HG03469 (cell line): ENCODE results near the gene FAM199X.

Source experiments
- ATAC-seq: cut with Tn5 transposase; IDR thresholded peaks from one replicate; pipeline ENCODE4 v1.9.1; 2021; ENCODE audit warnings: mild to moderate bottlenecking, moderate library complexity, moderate number of reproducible peaks; ENCODE audit not compliant: unreplicated experiment

The FAM199X gene

DNA sequence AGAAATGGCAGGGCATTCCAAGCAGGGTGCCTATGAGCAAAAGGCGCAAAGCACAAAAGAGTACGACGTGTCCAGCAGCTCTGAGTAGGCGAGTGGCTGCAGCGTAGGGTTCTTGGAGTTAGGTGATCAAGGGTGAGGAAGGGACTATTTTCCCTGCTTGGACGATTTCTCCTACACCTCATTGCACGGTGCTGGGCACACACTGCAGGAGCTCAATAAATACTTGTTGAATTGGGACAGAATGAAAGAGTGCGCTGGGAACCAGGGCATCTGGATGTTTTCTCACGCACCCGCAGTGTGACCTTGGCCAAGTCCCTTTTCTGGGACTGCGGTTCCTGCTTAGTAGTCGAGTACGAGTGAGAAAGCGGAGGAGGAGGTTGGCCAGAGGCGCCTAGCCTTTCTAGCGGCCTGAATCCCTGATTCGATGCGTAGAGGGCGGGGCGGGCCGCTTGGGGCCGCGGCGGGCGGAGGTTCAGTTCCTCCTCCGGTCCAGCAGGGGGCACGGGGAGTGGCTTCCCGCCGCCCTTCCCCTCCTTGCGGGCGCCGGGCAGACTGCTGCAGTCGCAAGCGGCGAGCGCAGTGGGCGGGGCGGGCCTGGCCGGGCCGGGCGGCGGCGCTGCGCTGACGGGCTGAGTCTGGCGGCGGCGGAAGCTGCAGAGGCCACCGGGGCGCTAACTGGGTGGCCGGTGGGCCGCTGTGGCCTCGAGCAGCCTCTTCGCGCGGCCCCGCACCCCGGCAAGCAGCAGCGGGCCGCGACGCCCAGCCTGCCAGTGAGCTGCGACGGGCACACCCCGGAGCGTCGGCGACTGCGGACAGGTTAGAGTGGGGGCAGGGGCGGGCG is at the start of gene FAM199X:
Gene FAM199X, plus strand, starts transcription at position 560 of the 841 bp plus-strand sequence. CDS start 333 bp downstream, outside the sequence.
- ATAC-seq = peak; percentile 88

DNA sequence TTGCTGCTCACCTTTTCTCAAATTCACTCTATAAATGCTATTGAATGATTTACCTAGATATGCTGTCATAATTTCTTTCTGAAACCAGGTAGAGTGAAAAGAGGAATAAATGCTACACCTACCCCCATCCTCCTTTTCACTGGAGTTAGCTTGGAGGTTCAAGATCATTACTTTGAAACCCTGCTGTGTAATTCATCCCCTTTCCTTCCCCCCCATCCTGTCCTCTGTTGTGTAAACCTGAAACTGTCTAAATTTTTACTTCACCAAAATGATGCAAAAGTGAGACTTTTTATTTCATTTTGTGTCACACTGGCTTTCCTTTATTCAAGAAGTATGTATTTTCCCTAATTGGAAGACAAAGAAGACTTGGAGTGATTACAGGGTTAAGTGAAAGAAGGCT is 48.5 kb upstream of the FAM199X start:
- no peak for ATAC-seq

DNA sequence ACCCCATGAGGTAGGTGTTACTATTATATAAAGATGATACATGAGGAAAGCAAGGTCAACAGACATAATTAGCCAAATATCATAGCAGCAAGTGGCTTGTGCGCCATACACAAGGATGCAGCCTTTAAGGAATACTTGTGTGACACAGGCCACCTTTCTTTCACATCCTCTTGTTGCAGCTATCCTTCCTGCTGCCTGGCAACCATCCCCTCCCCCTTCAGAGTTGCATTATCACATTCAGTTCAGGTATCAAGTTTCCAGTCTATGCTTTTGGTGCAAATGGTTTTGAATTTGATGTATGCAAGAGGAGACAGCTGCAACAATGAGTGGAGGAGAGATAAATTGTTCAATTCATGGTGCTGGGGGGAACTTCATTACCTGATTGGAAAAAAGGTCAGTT is 47.5 kb upstream of the FAM199X start:
- ATAC-seq = no peak

DNA sequence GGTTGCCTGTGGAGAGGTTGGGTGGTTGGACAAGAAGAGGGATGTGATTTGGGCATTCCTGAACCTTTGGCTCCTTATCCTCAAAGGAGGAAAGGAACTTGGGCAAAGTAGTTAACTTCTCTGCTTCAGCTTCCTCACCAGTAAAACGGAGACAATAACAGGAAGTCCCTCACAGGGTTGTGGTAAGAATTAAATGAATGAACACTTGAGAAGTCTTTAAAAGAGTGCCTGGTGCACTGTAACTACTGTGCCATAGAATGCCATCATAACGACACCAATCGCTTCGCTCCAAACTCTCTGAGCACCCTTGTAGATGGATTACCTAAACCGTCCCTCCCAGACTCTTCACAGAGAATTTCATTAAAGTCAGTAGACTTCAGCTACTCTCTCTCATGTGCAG is 43.4 kb upstream of the FAM199X start:
- peak; percentile 60 for ATAC-seq

DNA sequence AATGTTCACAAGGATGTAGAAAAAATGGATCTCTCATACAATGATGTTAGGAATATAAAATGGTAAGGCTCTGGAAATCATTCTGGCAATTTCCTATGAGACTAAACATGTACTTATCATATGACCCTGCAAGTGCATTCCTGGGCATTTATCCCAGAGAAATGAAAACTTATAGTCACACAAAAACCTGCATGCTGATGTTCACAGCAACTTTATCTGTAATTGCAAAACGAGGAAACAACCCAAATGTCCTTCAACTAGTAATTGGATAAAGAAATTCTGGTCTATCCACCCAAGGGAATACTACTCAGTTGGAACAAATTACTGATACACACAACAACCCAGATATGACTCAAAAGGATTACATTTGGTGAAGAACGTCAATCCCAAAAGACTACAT is 39.4 kb upstream of the FAM199X start:
- ATAC-seq = no peak

DNA sequence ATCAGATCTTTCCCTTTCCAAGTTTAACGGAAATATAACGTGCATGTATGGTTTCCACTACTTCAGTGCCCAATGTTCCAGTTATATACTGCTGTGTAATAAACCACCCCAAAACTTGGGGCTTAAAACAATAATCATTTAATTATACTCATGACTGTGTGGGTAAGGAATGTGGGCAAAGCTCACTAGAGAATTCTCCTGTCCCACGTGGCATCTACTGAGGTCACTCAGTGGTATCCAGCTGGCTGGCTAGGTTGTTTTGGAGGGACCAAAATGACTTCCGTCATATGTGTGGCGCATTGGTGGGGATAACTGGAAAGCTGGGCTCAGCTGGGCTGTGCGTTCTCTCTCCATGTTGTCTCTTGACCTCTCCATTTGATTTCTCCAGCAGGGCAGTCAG is 35.4 kb upstream of the FAM199X start:
- ATAC-seq = no peak

DNA sequence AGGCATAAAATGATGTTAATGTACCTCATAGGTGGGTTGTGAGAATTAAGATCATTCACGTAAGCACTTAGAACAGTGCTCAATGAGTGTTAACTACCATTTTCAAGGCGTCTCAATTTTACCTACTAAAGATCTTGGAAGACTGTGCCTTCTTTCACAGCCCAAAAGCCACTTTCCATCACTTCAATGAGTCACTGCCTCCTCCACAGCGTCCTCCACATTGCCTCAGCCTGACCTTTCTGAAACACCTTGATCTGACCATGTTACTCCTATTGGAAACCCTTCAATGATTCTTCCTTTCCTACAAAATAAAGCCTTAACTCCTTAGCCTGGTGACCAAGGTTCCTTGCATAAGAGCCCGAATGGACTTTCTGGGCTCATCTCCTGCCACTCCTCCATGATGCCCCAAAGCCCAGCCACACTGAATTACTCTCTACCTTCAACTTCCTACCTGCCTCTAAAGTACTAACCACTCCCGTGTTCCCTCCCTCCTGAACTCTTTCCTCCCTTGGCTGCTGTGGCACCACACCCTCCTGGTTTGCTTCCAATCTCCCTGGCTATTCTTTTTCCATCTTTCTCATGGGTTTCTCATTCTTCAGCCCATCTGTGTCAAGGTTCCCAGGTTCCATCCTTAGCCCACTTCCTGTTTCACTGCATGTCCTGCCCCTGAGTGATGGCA is 31.5 kb upstream of the FAM199X start:
- no peak for ATAC-seq

DNA sequence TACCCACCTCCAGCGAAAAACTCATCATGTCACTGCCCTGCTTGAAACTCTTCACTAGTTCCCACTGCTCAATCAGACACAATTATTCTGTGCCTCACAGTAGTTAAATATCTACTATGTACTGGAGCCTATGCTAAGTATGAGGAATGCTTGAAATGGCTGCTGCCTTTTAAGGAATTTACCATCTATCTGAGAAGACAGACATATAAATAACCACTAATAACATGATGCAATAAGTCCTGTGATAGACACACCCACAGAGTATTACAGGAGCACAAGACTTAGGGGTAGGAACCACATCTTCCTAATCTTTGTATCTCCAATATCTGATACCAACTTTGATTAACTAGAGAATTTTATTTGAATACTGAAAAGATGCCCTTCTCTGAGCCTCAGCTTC is 30.6 kb upstream of the FAM199X start:
- ATAC-seq = no peak

DNA sequence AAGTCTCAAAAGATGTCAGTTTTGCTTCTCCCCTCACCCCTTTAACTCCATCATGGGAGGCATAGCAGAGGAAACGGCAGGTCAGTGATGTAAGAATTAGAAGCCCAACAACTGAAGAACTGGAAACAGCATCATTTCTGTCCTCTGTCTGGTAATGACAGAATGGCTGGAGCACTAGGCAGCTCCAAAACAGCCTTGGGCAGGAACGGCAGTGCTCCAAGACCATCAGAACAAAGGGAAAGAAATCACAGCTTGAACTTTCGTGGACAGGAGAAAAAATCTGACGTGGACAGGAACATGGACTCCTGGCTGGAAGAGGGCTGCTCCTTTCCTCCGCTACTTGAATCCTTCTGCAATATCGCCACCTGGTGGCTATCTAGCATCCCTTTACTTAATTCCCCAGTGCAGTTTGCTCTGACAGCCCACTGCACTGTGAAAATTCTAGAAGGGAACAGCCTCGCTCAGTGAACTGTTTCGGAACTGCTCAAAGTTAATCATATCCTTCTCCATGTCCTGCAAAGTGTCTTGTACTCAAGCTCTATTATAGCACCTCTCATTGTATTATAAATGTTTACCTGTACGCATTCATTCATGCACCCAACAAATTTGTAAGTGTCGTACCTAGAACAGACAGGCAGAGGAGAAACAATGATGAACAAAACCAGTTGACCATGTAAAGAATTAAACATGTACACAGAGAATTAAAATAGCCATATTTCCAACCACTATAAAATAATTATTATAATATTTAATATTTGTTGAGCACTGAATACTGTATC is 29.8 kb upstream of the FAM199X start:
- peak; percentile 92 for ATAC-seq

DNA sequence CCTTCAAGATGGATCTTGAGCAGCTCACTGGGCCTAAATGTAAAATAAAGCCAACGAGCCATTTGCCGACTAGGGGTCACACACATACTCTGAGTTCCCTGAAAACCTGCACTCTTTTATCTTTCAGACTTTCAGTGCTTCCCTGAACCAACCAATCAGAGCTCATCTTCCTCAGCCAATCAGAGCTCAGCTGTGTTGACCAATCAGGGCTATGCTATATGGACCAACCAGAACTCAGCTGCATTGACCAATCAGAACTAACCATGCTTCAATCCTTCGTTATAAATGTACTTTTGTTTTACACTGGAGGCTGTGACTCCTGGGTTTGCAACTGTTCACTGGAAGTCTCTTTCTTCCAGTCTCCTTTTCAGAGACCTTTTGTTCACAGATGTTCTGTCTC is 28.8 kb upstream of the FAM199X start:
- no peak for ATAC-seq

DNA sequence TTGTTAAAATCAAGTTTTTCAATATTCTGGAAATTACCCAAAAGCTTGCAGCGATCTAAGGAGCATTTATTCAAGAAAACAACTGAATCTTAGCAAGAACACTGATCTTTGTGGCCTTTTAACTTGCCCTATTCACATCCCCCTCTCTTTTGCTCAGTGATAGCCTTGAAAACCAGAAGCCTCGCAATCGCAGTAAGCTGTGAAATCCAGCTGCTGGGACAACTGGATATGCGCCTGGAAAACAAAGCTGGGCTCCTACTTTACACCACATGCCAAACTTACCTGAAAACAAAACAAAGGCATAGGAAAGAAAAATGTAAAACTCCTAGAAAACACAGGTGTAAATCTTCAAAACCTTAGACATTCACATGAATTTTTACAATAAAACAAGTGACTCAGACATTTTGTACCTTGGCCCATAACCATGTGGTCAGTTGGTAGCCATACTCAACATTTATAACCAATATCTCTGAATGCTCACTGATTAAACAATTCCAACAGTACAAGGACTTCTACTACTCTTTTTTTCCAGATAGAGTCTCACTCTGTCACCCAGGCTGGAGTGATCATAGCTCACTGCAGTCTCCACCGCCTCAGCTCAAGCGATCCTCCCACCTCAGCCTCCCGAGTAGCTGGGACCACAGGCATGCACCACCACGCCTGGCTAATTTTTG is 25.0 kb upstream of the FAM199X start:
- no peak for ATAC-seq

DNA sequence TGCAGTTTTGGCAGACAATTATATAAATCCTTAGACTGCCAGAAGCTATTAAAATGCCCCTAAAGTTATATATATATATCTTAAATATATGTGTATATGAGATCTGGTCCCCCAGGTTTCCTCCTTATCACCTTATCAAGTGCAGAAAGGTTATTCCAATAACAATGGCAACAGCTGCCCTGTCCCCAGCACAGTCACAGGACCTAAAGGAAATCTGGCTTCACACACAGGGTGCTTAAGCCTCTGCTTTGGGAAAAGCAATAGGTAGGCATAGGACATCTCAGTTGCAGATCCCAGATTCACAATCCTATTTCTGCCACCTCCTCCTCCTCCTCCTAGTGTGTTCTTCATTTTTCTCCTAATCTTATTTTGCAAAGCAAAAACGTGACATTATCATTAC is 15.2 kb upstream of the FAM199X start:
- ATAC-seq = no peak

DNA sequence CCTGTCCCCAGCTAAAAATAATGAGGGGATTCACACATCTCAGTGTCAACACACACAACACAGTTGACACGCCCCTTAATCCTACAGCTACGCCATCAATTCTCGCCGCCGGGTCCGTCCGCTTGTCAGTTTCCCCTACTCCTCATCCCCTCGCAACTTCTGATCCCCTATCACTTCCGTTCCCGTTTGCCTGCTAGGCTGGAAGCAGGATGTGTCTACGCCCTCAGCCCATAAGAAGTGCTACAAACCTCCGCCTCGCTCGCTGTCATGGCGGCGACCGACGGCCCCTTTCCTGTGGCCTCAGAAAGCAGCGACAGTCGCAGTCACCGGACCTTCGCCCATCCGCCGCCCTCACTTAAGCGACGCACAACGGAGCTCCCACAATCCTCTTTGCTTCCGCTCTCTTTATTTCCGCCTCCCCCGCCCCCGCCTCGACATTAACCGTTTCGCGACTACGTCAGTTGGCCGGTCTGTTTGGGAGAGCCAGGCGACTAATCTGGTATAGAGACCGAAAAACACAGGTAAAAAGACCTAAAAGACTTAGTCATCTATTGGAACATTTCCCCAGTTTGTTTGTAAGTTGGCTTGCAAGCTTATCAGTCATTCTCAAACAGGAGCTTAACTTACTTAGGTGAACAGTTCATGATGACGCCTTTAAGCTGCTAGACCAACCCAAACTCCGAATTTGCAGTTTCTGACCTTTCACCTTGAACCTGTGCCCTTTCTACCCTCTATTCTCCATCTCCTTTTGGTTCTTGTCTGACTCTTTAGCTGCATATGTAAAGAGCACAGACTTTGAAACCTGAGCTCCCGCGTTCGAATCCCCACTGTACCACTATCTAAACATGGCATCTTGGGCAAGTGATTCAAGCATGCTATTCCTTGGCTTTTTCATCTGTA is 9.4 kb upstream of the FAM199X start, which contains the start of gene SLC25A53:
Gene SLC25A53, minus strand, starts transcription at position 380 of the 900 bp plus-strand sequence. CDS start 51,752 bp downstream, outside the sequence.
- peak; percentile 77 for ATAC-seq

DNA sequence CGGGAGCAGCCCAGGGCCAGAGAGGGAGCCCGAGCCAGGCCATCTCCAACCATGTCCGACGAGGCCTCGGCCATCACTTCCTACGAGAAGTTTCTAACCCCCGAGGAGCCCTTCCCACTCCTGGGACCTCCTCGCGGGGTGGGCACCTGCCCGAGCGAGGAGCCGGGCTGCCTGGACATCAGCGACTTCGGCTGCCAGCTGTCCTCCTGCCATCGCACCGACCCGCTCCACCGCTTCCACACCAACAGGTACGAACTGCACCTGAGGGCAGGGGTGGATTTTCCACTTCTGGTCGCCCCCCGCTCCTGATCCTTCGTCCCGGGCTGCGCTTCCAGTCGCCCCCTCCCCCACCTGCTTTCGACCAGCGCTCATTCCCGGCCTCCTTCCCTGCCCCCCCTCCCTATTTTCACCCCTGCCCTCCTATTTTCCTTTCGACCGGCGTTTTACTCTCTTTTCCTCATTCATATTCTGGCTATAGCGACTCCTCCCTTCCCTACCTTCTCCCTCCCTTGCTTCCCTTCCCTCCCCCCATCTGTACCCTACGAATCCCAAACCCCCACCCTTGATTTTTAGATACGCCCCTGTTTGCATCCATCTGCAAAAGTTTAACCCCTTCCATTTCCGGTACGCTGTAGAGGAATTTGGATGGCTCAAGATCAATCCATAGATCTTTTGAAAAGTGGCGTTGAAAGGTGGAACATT is 633 bp downstream of the FAM199X start:
- no peak for ATAC-seq

DNA sequence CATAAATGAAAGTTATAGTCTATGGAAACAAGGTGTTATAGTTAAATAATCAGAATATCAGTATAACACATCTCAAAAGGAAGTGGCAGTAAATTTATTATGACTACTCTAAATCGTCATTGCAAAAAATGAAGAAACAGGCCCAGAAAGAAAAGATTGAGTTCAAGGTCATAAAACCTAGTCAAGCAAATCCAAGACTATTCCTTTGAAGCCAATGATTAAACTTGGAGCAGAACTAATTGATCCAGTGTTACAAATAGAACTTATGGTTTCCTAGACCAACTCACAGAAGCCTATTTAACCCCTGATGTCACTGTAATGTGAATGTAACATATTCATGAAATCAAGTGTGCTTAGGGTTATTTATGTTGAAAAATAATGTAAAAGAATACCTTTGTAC is 1.9 kb downstream of the FAM199X start:
- no peak for ATAC-seq

DNA sequence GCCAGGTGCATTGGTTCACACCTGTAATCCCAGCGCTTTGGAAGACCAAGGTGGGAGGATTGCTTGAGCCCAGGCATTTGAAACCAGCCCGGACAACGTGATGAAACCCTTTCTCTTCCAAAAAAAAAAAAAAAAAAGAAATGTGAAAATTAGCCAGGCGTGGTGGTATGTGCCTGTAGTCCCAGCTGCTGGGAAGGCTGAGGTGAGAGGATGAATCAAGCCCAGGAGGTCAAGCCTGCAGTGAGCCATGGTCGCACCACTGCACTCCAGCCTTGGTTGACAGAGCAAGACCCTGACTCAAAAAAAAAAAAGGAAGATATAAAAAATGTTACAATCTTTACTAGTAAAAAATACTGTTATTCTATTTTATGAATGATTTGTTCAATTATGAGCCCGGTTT is 5.9 kb downstream of the FAM199X start:
- no peak for ATAC-seq

DNA sequence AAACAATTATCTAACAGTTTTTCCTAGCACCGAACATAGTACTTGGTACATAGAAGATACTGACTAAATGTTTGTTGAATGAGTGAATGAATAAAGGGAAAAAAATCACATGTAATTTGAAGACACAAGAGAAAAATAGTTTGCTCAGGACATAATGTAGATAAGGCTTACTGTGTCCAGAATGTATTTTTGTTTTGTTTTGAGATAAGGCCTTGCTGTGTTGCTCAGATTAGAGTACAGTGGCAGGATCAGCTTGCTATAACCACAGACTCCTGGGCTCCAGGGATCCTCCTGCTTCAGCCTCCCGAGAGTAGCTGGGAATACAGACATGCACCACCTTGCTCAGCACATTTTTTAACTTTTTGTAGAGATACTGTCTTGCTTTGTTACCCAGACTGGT is 6.5 kb downstream of the FAM199X start:
- no peak for ATAC-seq

DNA sequence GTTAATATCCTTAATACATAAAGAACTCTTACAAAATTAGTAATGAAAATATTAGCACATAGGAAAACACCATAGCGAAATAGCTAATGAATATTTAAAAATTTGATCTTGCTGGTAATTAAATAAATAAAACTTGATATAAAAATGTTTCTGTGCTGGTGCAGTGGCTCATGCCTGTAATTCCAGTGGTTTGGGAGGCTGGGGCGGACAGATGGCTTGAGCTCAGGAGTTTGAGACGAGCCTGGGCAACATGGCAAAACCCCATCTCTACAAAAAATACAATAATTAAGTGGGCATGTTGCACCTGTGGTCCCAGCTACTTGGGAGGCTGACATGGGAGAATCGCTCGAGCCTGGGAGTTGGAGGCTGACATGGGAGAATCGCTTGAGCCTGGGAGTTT is 7.6 kb downstream of the FAM199X start:
- no peak for ATAC-seq

DNA sequence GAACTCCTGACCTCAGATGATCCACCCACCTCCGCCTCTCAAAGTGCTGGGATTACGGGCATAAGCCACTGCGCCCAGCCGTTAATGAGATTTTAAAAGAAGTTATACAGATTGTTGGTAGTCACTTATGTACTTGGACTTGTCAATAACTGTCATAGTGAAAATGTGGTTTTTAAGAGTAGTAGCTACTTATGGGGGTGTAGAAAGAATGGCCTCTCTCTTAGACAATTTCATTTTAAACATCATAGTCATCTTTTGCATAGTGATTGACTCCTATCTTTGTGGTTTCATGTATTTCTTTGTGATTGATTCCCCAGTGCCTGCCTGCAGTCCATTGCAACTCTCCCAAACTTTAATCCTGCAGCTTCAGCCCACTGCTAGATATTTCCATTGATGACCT is 17.4 kb downstream of the FAM199X start:
- ATAC-seq = no peak
